ENCODE results near the gene NAALADL2.

- TF ChIP-seq EZH2phosphoT487 (conservative IDR thresholded peaks at IDR 0.05; ENCODE audit: low read length), result no peak
- TF ChIP-seq CTCF (IDR thresholded peaks at IDR 0.05; ENCODE audit: insufficient read depth, low read length, poor library complexity, severe bottlenecking), result no peak
These were observed 992.4 kb downstream of the NAALADL2 start for GRCh38 chr3:175851541-175851940.
